Stimulated activated naive CD4-positive, alpha-beta T cell (primary cell): ENCODE measurements around the gene CLEC2A.
"Not testable (repeated sequence)": the region's sequence is repeated elsewhere in the genome, so short reads cannot be mapped to it uniquely, and the experiment has no call there.

Source experiments
- DNase-seq, 6 experiments: peaks; one replicate each; lab custom pipeline; 2025; lab: John Stamatoyannopoulos, UW

The CLEC2A gene

GRCh38 chr12:9881988-9882387, 50.2 kb downstream of the CLEC2A start:
- DNase-seq = no peak

GRCh38 chr12:9881246-9881645, 50.9 kb downstream of the CLEC2A start, which contains the start of gene KLRF2:
Gene KLRF2, plus strand, starts transcription at chr12:9881489. Its CDS starts 107 bp downstream, at chr12:9881596.
- DNase-seq = no peak

GRCh38 chr12:9880532-9881078, 51.6 kb downstream of the CLEC2A start:
- DNase-seq = no peak

- not testable (repeated sequence) for DNase-seq
Observed at GRCh38 chr12:9876120-9876519, 56.0 kb downstream of the CLEC2A start.

- DNase-seq = no peak
Observed at GRCh38 chr12:9872742-9873141, 59.4 kb downstream of the CLEC2A start.

GRCh38 chr12:9872162-9872561, 60.0 kb downstream of the CLEC2A start:
- no peak for DNase-seq

GRCh38 chr12:9870286-9870866, 61.8 kb downstream of the CLEC2A start:
- peak in 2 of 6 experiments; percentile 18 to 21 for DNase-seq

- DNase-seq = peak in 3 of 6 experiments; percentile 62 to 78 (median 70)
Observed at GRCh38 chr12:9869307-9870161, 62.6 kb downstream of the CLEC2A start, which contains the start of gene CLEC2B. Gene CLEC2B, minus strand, starts transcription at chr12:9869354.

- DNase-seq = no peak
Observed at GRCh38 chr12:9868951-9869306, 63.2 kb downstream of the CLEC2A start.

- peak in 2 of 6 experiments; percentile 33 to 34 for DNase-seq
Observed at GRCh38 chr12:9868311-9868801, 63.8 kb downstream of the CLEC2A start.

GRCh38 chr12:9867531-9867930, 64.6 kb downstream of the CLEC2A start:
- DNase-seq = peak in 1 of 6 experiments; percentile 22

GRCh38 chr12:9866860-9867269, 65.3 kb downstream of the CLEC2A start:
- DNase-seq = no peak

GRCh38 chr12:9864913-9865675, 67.1 kb downstream of the CLEC2A start:
- DNase-seq = peak in 2 of 6 experiments; percentile 26 to 32
